Dedifferentiated amniotic fluid mesenchymal stem cell (primary cell): ENCODE results near the gene HPSE.
A peak's percentile ranks its signal among the peaks of the same experiment; 100 is the strongest.
"Not testable (repeated sequence)": the region's sequence is repeated elsewhere in the genome, so short reads cannot be mapped to it uniquely, and the experiment has no call there.

Experiments
- DNase-seq: peaks from one replicate; pipeline ENCODE4 v3.0.0-alpha.2; 2016; ENCODE audit errors: extremely low spot score

The HPSE gene

GRCh38 chr4:83283181-83283580 lies 51.5 kb downstream of the HPSE start:
- DNase-seq, result no peak

- peak; percentile 75 for DNase-seq
Measured at GRCh38 chr4:83282049-83282535, 52.6 kb downstream of the HPSE start.

- no peak for DNase-seq
Measured at GRCh38 chr4:83281307-83281706, 53.3 kb downstream of the HPSE start.

GRCh38 chr4:83276299-83277040 lies 58.2 kb downstream of the HPSE start:
- DNase-seq, result no peak

- not testable (repeated sequence) for DNase-seq
Measured at GRCh38 chr4:83273926-83274325, 60.7 kb downstream of the HPSE start.

- no peak for DNase-seq
Measured at GRCh38 chr4:83272900-83273299, 61.7 kb downstream of the HPSE start.

GRCh38 chr4:83269256-83269655 lies 65.4 kb downstream of the HPSE start:
- no peak for DNase-seq

GRCh38 chr4:83268491-83268890 lies 66.2 kb downstream of the HPSE start:
- no peak for DNase-seq

- DNase-seq, result no peak
Measured at GRCh38 chr4:83267830-83268475, 66.7 kb downstream of the HPSE start.

- peak; percentile 17 for DNase-seq
Measured at GRCh38 chr4:83267121-83267829, 67.4 kb downstream of the HPSE start.

- no peak for DNase-seq
Measured at GRCh38 chr4:83266689-83267088, 68.0 kb downstream of the HPSE start.

GRCh38 chr4:83263106-83263505 lies 71.5 kb downstream of the HPSE start:
- DNase-seq, result no peak

- no peak for DNase-seq
Measured at GRCh38 chr4:83262682-83263081, 72.0 kb downstream of the HPSE start.

GRCh38 chr4:83261307-83261706 lies 73.3 kb downstream of the HPSE start:
- DNase-seq, result no peak

- no peak for DNase-seq
Measured at GRCh38 chr4:83259586-83259985, 75.1 kb downstream of the HPSE start.

- DNase-seq, result no peak
Measured at GRCh38 chr4:83258461-83258860, 76.2 kb downstream of the HPSE start.

GRCh38 chr4:83257811-83258210 lies 76.8 kb downstream of the HPSE start:
- DNase-seq, result no peak

- DNase-seq, result peak; percentile 24
Measured at GRCh38 chr4:83255584-83255983, 79.1 kb downstream of the HPSE start.

GRCh38 chr4:83252782-83253405 lies 81.8 kb downstream of the HPSE start:
- DNase-seq, result no peak

- no peak for DNase-seq
Measured at GRCh38 chr4:83251447-83251830, 83.2 kb downstream of the HPSE start.

GRCh38 chr4:83250687-83251446 lies 83.8 kb downstream of the HPSE start:
- DNase-seq, result no peak

- DNase-seq, result no peak
Measured at GRCh38 chr4:83248486-83248885, 86.2 kb downstream of the HPSE start.
